Activated CD8-positive, alpha-beta memory T cell treated with anti-CD3 and anti-CD28 coated beads for 1 hour (primary cell): ENCODE measurements around the gene SENP2.
"Not testable (repeated sequence)": the region's sequence is repeated elsewhere in the genome, so short reads cannot be mapped to it uniquely, and the experiment has no call there.

Source experiments
- DNase-seq, 2 donors: peaks; one replicate each; pipeline ENCODE4 v3.0.0-alpha.2; 2020; ENCODE audit warnings: low read depth in 1 of 2; ENCODE audit errors: extremely low read depth in 1 of 2

Gene SENP2

DNA sequence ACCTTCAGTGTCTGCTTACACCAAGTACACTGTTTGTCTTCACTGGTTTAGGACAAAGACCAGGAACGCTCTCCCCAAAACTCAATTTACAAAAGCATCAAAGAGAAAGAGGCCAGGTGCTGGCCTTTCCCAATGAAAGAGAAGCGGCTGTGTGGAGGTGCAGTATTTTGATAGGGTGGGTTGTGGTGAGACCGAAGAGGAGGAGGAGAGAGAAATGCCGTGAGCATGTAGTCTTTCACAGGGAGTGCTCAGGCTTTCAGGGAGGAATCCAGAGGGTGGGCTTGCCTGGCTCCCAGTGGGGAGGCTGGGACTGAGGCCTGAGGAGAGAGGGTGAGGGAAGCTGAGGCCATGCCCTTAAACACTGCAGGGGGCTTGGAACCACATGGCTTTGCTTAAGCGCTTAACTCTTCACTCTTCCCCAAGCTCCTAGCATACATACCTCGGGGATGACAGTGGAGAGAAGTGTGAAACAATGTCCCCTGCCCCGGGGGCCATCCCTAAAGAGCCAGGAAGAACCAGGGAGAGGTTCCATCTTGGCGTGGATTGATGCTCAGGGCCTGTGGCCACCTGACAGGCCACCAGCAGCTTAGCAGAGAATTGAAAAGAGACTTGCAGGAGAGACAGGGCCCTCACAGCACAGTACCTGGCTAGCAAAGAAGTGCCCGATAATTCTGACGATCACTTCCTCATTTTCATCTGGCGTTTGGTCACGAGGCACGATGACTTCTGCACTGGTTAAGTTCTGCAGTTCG, 60.5 kb downstream of the SENP2 start:
- DNase-seq, result no peak

DNA sequence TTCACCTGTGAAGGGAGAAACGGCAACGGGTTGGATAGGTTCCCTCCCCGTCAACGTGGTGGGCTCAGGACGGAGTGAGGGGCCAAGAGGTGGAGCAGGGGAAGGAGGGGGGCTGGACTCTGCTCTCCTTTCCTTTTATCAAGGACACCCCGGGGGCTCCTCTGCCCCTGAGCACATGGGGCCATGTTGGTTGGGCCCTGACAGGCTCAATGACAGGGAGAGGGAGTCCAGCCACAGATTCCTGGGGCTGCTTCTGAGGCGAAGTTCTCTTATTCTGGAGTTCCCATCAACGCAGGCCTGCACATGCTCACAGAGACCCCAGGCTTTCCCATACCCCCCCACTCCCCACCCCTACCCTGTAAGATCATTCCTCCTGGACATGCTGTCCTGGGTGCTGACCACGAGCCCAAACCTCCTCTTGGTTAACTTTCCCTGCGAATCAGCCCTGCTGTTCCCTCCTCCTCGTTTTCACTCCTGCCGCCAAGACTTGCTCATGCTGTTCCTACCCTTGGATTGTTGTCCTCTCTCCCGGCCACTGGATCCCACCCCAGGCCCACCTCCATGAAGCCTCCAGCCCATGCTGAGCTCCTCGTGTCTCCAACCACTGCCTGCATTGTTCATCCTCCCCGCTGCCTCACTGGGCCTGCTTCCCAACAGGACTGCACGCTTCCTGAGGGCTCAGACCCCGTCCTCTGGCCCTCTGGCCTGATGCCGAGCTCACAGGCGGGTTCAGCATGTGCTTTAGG, 61.2 kb downstream of the SENP2 start:
- DNase-seq, result no peak

DNA sequence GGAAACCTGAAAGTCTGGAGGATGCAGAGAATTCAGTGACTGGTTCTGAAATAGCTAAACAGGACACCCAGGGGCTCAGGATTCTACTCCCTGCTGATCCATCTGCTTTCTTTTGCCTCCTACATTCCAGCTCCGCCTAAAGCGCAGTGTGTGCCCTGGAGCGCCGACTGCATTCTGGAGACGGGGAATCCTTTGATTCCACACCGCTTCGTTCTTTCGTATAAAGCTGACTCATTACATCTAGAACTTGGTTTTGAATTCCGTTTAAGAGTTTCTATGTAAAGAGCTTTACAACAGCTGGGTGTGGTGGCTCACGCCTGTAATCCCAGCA, 61.8 kb downstream of the SENP2 start:
- DNase-seq, result no peak

- no peak for DNase-seq
These were observed 62.3 kb downstream of the SENP2 start for GRCh38 chr3:185648396-185648795.

DNA sequence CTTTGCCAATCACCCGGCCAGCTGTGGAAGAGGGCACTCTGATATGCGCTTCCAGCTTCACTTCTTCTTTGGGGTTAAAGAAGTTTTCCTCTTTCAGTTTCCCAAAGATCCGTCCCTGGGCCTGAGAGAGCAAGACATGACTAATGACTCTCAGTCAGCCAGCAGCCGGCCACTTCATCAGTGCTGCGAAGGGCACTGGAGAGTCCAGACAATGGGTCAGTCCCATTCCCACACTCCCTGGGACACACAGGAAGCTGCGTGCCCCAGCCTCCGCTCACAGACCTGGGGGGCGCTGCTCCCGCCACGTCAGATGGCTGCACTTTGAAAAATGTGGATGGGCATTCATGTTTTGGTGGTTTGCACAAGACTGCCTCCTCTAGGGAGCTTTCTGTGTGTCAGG, 63.3 kb downstream of the SENP2 start:
- DNase-seq, result no peak

- DNase-seq, result no peak
These were observed 65.9 kb downstream of the SENP2 start for GRCh38 chr3:185651971-185652370.

GRCh38 chr3:185653949-185654757, 68.1 kb downstream of the SENP2 start:
- no peak for DNase-seq

DNA sequence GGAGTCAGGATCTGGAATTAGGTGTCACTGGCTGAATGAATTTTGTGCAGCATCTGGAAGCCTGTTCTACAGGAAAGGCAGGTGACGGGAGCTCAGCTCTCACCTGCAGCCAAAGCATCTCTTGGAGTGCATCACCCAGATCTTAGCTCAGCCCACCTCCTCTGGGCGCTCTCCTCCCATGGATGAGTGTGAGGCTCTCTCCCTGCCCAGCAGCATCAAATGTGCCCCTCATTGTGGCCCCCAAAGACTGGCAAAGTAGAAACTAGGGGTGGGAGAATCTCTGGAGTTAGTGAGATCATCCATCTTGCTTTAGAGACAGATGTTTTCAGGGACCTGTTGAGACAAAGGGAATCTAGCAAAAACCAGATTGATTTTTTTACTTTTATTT, 68.7 kb downstream of the SENP2 start:
- DNase-seq, result no peak

- DNase-seq, result no peak
These were observed 69.6 kb downstream of the SENP2 start for GRCh38 chr3:185655426-185656320.

- DNase-seq, result no peak
These were observed 70.3 kb downstream of the SENP2 start for GRCh38 chr3:185656321-185656840.

DNA sequence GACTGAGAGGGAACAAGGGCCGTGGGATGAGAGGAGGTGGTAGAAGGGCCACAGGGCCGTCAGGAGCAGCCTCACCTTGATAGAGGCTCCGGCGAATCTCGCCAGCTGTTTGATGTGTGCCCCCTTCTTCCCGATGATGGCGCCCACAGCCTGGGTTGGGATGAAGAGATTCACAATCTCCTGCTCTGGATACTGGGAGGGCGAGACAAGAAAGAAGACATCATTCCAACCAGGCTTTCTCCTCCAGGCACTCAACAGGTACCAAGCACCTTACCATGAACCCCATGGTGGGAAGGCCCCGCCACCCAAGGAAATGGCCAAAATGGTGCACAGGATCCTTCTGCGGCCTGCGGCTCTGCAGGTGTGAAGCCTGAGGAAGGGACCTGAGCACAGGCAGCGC, 71.1 kb downstream of the SENP2 start:
- DNase-seq, result no peak

DNA sequence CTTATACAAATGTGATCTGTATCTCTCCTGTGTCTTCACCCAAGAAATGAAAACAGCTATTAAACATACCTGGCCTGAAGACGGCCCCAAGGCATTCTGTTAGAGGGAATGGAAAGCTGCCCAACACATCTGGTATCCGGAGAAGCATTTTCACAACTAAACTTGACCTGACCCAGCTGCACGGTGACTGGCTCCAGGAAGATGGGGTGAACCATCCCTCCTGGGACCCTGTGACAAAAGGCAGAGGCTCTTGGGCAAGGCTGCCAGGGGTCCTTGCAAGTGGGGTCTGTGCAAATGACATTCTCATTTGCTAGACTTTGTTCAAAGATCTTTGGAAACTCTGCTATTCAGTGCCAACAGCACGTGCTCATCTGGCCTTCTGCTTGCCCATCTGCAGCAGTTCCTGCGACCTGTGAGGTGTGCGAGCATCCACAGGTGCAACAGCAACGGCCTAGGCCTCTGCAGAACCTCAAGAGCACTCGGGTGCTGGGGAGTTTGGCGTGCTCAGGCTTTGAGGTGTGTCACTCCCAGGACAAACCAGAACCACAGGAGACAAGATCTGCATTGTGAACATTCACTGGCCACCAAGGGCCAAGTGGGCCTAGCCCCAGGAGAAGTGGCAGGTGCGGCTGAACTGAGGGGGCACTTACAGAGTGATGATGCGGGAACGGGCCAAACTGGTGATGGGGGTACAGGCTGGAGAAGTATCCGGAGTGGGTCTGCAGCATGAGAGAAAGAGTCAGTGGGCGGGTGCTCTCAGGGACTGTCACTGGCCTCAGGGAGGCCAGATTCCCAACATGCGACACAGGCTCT, 71.8 kb downstream of the SENP2 start:
- no peak for DNase-seq

- DNase-seq, result no peak
These were observed 72.4 kb downstream of the SENP2 start for GRCh38 chr3:185658504-185658912.

DNA sequence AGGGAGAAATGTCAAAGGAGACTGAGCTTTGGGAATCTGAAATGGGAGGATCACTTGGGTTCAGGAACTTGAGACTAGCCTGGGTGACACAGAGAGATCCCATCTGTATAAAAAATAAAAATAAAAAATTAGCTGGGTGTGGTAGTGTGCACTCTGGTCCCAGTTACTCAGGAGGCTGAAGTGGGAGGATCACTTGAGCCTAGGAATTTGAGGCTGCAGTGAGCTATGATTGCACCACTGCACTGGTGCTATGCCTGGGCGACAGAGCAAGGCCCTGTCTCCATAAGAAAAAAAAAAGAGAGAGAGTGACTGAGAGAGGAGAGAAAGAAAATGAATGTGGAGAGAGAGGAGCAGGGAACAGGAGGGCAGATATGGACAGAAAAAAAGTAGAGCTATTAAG, 72.8 kb downstream of the SENP2 start:
- DNase-seq, result no peak

DNA sequence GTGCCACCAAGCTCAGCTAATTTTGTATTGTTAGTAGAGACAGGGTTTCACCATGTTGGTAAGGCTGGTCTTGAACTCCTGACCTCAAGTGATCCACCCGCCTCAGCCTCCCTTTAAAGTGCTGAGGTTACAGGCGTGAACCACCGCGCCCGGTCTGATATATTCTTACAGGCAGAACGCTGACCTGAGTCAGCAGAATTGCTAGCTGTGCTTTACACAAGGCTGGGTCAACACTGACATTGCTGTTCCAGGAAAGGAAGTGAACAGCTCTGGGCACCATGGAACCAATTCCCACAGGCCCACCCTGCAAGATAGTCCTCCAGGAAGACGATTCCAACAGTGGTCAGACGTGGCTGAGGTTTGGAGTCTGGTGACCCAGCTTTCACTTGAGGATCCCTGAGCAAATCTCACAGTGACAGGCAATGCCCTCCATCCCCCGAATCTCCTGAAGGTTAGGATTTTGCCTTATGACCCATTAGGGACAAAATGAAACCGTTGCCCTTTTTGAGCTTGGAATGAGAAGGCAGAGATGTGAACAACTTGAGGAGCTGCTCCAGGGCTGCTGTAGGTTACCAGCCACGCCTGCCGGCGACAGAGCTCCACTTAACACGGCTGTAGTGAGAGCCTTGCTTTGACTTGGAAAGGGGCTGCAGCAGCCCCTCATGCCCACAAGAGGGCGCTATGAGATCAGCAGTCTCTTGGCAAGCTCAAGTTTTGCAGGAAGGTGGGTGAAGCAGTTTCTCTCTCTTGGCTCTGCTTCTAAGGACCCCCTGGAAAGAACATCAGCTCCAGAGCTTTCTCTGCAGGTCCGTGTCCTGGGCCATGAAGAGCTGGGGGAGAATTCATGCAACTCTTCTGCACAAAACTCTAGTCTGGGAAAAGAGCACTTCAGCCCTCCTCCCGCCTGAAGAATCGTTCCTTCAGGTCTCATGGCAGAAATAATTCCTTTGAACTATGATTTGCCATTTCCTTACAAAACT, 74.1 kb downstream of the SENP2 start:
- DNase-seq, result peak; percentile 3 to 47

DNA sequence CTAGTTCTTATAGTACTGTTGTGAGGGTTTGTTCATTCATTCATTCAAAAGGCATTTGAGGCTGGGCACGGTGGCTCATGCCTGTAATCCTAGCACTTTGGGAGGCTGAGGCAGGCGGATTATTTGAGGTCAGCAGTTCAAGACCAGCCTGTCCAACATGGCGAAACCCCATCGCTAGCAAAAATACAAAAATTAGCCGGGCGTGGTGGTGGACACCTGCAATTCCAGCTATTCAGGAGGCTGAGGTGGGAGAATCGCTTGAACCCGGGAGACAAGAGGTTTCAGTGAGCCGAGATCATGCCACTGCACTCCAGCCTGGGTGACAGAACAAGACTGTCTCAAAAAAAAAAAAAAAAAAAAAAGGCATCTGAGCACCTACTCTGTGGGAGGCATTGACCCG, 75.2 kb downstream of the SENP2 start:
- not testable (repeated sequence) for DNase-seq

DNA sequence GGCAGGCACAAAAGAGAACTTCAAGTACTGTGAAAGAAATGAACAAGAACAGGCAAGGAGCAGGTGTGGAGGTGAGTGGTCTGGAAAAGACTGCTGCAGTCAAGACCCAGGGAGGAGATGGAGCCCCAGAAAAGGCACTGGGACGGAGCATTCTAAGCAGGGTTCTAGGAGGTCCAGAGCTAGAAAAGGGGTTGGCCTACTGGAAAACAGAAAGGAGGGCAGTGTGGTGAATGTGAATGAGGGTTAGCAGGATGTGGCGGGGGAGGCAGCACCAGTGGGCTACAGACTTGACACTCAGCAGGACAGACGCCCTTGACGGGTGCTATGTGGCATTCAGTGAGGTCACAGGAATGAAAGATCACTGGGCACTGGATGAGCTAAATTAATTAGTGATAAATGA, 75.7 kb downstream of the SENP2 start:
- DNase-seq, result no peak

DNA sequence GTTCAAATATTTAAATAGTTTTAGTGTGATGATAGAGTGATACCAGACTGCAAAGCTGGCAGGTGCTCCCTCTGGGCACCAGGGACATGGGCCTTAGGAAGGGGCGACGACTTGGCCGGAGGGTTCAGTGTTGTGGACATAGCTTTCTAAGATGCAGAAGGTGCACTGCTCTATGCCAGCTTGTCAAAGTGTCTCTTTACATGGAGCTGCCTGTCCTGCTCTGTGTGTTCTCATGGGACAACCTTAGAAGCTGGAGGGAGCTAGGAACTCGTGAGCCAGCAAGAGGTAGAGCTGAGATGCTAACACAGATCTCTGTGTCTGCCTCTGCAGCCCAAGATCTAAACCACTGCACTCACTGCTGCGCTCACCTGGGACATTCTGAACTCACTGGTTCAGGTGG, 77.8 kb downstream of the SENP2 start:
- no peak for DNase-seq

GRCh38 chr3:185667574-185667973, 81.5 kb downstream of the SENP2 start:
- no peak for DNase-seq
